ENCODE data around the gene HTRA1. TPM values are rescaled to one million over a fixed set of nuclear protein-coding genes. Genes with fewer than 3 reads are reported as not detected.

The HTRA1 gene
- total RNA-seq, 1 experiment from 2014 or later: 0.39 TPM

- Histone ChIP-seq H3K9me2 (ENCODE audit: insufficient read depth) (no peaks in the 10 kb centered on the region), H3K4me1 (ENCODE audit: control insufficient read depth in 1 of 2, insufficient read depth in 2 of 2, low read length in 2 of 2) (peaks cover 0 to 8% of the 10 kb centered on the region in 2 experiments; a peak in 1 of 4 replicates), H4K20me1 (ENCODE audit: insufficient read depth) (no peaks in the 10 kb centered on the region), H3K27ac (ENCODE audit: low read depth, low read length) (no peak overlapping the region), H3K36me3 (ENCODE audit: control insufficient read depth in 1 of 2, insufficient read depth in 2 of 2, low read length in 2 of 2) (no peaks in the 10 kb centered on the region), H3K27me3 (ENCODE audit: insufficient read depth, low read length) (peaks cover 4% of the 10 kb centered on the region; the same call in 1 of the 2 replicates), H3K4me2 (ENCODE audit: low read length) (no peak overlapping the region), H3K9ac (ENCODE audit: low read length) (no peak overlapping the region), H2AFZ (ENCODE audit: low read depth, low read length, poor library complexity, severe bottlenecking) (no peak overlapping the region), H3K9me3 (ENCODE audit: control insufficient read depth in 1 of 2, insufficient read depth in 1 of 2, low read depth in 1 of 2, low read length in 2 of 2) (no peaks in the 10 kb centered on the region), H3K79me2 (ENCODE audit: insufficient read depth, low read length) (no peaks in the 10 kb centered on the region), H3K4me3 (replicated peaks in 1 of 2; ENCODE audit: low read depth in 1 of 2, low read length in 2 of 2) (no peak overlapping the region)
- intact Hi-C loops (cut with micrococcal nuclease): no loop called here
- RAD21 ChIA-PET (ENCODE audit: low non-redundant PET in 1 of 2, low total read pairs in 2 of 2, uncharacterized antibody in 2 of 2, unreplicated experiment in 2 of 2): no interaction called here
- POLR2A ChIA-PET: no interaction called here
- no peak for TF ChIP-seq JUND (IDR thresholded peaks at IDR 0.05)
- no peak for TF ChIP-seq RAD21 (IDR thresholded peaks at IDR 0.05; ENCODE audit: low read depth)
- no peak for TF ChIP-seq REST (IDR thresholded peaks at IDR 0.05; ENCODE audit: low read depth)
- no peak for TF ChIP-seq ZFX (IDR thresholded peaks at IDR 0.05)
- no peak for TF ChIP-seq YY1 (IDR thresholded peaks at IDR 0.05; ENCODE audit: extremely low read depth, insufficient replicate concordance, low read depth, low read length)
- no peak for TF ChIP-seq EGR1 (IDR thresholded peaks at IDR 0.05; ENCODE audit: low read depth)
- TF ChIP-seq ZNF274 (IDR thresholded peaks at IDR 0.05; ENCODE audit: low read depth, low read length): no peak
- TF ChIP-seq, protein P1, sequence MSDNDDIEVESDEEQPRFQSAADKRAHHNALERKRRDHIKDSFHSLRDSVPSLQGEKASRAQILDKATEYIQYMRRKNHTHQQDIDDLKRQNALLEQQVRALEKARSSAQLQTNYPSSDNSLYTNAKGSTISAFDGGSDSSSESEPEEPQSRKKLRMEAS (IDR thresholded peaks at IDR 0.05): no peak
- TF ChIP-seq, protein P2, sequence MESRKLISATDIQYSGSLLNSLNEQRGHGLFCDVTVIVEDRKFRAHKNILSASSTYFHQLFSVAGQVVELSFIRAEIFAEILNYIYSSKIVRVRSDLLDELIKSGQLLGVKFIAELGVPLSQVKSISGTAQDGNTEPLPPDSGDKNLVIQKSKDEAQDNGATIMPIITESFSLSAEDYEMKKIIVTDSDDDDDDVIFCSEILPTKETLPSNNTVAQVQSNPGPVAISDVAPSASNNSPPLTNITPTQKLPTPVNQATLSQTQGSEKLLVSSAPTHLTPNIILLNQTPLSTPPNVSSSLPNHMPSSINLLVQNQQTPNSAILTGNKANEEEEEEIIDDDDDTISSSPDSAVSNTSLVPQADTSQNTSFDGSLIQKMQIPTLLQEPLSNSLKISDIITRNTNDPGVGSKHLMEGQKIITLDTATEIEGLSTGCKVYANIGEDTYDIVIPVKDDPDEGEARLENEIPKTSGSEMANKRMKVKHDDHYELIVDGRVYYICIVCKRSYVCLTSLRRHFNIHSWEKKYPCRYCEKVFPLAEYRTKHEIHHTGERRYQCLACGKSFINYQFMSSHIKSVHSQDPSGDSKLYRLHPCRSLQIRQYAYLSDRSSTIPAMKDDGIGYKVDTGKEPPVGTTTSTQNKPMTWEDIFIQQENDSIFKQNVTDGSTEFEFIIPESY (IDR thresholded peaks at IDR 0.05; ENCODE audit: extremely low read depth, insufficient replicate concordance, low read length): no peak
- TF ChIP-seq CEBPB (IDR thresholded peaks at IDR 0.05; ENCODE audit: low read depth): no peak
- TF ChIP-seq SIN3A (IDR thresholded peaks at IDR 0.05; ENCODE audit: low read depth): no peak
- TF ChIP-seq CBX3 (IDR thresholded peaks at IDR 0.05; ENCODE audit: low read depth): no peak
- TF ChIP-seq POLR2A (IDR thresholded peaks at IDR 0.05; ENCODE audit: borderline replicate concordance, extremely low read depth, insufficient read depth, insufficient read length): no peak
- no peak for TF ChIP-seq FOSL1 (IDR thresholded peaks at IDR 0.05; ENCODE audit: low read depth)
- no peak for TF ChIP-seq EZH2 (IDR thresholded peaks at IDR 0.05)
- TF ChIP-seq TCF7L2 (IDR thresholded peaks at IDR 0.05; ENCODE audit: borderline replicate concordance, extremely low read depth, insufficient read depth, insufficient read length): no peak
- TF ChIP-seq, protein P3, sequence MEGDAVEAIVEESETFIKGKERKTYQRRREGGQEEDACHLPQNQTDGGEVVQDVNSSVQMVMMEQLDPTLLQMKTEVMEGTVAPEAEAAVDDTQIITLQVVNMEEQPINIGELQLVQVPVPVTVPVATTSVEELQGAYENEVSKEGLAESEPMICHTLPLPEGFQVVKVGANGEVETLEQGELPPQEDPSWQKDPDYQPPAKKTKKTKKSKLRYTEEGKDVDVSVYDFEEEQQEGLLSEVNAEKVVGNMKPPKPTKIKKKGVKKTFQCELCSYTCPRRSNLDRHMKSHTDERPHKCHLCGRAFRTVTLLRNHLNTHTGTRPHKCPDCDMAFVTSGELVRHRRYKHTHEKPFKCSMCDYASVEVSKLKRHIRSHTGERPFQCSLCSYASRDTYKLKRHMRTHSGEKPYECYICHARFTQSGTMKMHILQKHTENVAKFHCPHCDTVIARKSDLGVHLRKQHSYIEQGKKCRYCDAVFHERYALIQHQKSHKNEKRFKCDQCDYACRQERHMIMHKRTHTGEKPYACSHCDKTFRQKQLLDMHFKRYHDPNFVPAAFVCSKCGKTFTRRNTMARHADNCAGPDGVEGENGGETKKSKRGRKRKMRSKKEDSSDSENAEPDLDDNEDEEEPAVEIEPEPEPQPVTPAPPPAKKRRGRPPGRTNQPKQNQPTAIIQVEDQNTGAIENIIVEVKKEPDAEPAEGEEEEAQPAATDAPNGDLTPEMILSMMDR (IDR thresholded peaks at IDR 0.05 in 2 of 3, conservative IDR thresholded peaks at IDR 0.05 in 1 of 3; ENCODE audit: borderline replicate concordance in 1 of 3, insufficient read depth in 1 of 3, low read depth in 2 of 3, low read length in 2 of 3): no peak
- CTCF ChIA-PET: no interaction called here
- ATAC-seq (no peak), DNase-seq (ENCODE audit: low read depth, low spot score) (no peak)
- no TSS peak for BruUV-seq (replicated peaks)
These were observed 93.0 kb downstream of the HTRA1 start for GRCh38 chr10:122554131-122555036.
